ENCODE measurements around the gene METTL9.
"Not testable (repeated sequence)": the region's sequence is repeated elsewhere in the genome, so short reads cannot be mapped to it uniquely, and the experiment has no call there.

The METTL9 gene

DNA sequence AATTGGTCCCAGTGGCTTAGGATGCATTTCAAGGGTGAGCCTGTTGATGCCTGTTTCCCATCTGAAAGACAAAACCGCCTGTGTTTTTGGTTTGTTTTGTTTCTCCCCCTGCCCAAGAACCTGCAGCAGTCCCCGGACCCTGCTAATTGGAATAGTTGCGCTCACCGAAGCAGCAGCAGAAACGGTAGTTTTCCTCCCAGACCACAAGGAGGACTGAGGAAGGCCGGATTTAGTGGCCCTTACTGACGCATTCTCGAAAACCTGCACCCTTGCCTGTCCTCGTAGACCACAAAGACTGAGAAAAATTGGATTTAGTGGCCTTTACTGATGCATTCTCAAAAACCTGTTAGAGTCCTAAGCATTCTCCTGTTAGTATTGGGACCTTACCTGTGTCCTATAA, 36.3 kb downstream of the METTL9 start:
- DNase-seq (ENCODE audit: low read depth in 2 of 2): not testable (repeated sequence)

DNA sequence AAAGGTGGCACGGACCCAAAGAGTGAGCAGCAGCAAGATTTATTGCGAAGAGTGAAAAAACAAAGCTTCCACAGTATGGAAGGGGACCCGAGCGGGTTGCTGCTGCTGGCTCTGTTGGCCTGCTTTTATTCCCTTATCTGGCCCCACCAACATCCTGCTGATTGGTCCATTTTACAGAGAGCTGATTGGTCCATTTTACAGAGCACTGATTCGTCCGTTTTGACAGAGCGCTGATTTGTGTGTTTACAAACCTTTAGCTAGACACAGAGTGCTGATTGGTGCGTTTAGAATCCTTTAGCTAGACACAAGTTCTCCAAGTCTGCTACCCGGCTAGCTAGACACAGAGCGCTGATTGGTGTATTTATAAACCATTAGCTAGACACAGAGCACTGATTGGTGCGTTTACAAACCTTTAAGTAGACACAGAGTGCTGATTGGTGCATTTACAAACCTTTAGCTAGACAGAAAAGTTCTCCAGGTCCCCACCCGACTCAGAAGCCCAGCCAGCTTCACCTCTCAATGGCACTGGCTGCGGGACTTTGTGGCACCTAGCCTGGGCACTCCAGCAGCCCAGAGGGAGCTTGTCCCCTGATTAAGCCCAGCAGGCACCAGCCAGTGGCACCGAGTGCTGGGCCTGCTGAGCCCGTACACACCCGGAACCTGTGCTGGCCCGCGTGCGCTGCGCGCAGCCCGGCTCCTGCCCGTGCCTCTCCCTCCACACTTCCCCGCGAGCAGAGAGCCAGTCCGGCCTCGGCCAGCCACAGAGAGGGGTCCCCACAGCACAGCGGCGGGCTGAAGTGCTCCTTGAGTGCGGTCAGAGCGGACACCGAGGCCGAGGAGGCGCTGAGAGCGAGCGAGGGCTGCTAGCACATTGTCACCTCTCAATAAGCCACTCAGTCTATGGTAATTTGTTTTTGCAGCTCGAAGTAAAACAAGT, 37.9 kb downstream of the METTL9 start:
- no peak for DNase-seq (ENCODE audit: low read depth in 2 of 2)

- no peak for DNase-seq (ENCODE audit: low read depth in 2 of 2)
Measured at GRCh38 chr16:21638573-21638975, 39.2 kb downstream of the METTL9 start.

GRCh38 chr16:21639493-21639892, 40.1 kb downstream of the METTL9 start:
- no peak for DNase-seq (ENCODE audit: low read depth in 2 of 2)

- DNase-seq (ENCODE audit: low read depth in 2 of 2): no peak
Measured at GRCh38 chr16:21641916-21642315, 42.5 kb downstream of the METTL9 start.

DNA sequence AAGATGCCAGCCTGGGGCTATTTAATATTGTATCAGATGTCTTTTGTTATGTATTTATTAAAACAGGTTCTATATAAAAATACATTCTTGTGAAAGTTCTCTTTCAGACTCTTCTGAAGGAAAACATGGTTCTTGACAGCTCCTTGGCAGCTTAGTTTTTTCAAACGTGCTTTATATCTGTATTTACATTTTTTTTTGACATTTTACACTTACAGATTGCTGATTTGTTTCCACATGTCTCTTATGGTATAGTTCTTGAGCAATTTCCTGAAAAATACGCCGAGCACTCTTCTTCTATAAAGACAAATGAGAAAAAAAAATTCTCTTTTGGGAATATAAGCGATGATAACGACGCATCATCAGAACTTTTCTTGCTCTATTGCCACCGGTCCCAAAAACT, 43.5 kb downstream of the METTL9 start:
- DNase-seq (ENCODE audit: low read depth in 2 of 2): no peak

- DNase-seq (ENCODE audit: low read depth in 2 of 2): no peak
Measured at GRCh38 chr16:21643785-21644184, 44.4 kb downstream of the METTL9 start.

DNA sequence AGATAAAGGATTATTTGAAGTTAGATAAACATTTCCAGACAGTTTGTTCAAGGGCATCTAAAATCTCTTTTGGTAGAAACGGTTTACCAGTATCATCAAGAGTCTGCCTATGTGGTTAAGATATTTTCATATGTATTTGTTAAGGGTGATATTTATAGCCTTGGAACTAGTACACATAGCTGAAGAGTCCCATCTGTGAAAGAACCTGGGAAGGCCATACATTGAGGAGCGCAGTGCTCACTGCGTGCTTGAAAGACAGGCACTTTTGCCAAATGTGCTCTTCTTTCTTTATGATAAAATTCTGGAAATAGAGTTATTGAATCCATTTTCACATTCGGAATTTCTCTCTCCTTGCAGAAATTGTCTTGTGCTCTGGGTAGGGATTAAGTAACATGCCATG, 45.3 kb downstream of the METTL9 start:
- no peak for DNase-seq (ENCODE audit: low read depth in 2 of 2)

DNA sequence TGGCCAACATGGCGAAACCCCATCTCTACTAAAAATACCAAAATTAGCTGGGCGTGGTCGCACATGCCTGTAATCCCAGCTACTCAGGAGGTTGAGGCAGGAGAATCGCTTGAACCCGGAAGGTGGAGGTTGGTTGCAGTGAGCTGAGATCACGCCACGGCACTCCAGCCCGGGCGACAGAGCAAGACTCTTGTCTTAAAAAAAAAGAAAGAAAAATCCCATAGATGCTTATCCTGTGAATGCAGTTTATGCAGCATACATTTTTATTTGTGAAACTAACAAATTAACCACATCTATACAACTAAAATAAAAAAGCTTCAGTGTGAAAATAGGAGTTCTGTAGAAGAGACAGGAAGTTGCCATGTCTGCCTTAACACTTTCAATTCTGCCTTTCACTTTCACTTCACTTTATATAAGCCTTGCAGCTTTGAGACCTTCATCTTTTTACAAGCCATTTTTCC, 45.9 kb downstream of the METTL9 start:
- DNase-seq (ENCODE audit: low read depth in 2 of 2): no peak

DNA sequence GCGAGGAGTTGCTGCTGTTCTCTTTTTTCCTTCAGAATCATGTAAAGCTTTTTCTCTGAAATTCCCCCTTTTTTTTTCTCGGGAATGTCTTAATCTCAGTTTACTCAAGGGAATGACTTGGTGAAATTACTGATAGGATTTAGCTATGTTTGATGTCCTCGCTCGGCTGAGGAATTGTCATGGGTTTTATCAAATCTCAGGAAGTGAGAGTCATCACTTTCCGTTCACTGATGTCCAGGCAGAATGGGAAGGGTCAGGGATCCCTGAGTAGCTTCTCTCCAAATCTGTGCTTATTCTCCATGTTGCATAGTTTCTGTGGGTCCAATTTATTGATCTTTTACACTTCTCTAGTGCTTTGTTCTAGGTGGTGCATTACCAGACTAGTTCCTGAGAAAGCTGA, 46.7 kb downstream of the METTL9 start:
- no peak for DNase-seq (ENCODE audit: low read depth in 2 of 2)

DNA sequence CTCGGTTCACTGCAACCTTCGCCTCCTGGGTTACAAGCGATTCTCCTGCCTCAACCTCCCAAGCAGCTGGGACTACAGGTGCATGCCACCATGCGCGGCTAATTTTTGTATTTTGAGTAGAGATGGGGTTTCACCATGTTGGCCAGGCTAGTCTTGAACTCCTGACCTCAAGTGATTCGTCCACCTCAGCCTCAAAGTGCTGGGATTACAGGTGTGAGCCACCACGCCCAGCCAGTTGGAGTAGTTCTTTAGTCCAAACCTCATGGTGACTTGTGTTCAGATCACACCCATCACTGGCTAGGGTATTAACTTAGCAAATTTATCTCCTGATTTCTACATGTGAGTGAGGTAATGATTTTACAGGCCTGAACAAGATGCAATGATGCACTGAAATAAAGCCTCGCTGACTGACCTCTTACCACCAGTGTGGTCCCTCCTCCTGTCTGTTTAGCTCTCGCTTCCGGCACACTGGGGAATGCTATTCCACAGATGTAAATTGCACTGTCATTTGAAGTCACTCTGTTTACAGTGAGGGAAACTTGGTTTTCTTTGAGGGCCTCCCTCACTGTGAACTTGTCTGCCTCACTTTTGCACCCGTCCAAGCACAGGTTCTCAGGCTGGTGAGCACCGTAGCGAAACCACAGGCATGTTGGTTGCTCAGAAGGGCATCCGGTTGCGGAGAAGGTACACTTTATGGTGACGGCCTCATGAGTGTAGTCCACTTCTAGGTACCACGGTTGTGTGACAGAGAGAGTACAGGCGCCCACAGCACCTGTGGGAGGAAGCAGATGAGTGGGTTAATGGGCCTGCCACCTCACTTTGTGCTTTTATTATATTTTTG, 47.6 kb downstream of the METTL9 start:
- DNase-seq (ENCODE audit: low read depth in 2 of 2): peak; percentile 48 to 54

GRCh38 chr16:21647562-21648164, 48.3 kb downstream of the METTL9 start:
- no peak for DNase-seq (ENCODE audit: low read depth in 2 of 2)

DNA sequence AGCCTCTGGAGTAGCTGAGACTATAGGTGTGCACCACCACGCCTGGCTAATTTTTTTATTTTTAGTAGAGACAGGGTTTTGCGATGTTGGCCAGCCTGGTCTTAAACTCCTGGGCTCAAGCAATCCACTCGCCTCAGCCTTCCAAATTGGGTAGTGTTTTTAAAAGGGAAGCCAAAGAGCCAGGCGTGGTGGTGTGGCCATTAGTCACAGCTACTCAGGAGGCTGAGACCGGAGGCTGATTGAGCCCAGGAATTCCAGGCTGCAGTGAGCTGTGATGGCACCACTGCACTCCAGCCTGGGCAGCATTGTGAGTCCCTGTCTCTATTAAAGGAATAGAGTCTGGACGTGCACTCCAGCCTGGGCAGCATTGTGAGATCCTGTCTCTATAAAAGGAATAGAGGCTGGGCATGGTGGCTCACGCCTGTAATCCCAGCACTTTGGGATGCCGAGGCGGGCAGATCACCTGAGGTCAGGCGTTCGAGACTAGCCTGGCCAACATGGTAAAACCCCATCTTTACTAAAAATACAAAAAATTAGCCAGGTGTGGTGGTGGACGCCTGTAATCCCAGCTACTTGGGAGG, 50.5 kb downstream of the METTL9 start:
- DNase-seq (ENCODE audit: low read depth in 2 of 2): not testable (repeated sequence)

DNA sequence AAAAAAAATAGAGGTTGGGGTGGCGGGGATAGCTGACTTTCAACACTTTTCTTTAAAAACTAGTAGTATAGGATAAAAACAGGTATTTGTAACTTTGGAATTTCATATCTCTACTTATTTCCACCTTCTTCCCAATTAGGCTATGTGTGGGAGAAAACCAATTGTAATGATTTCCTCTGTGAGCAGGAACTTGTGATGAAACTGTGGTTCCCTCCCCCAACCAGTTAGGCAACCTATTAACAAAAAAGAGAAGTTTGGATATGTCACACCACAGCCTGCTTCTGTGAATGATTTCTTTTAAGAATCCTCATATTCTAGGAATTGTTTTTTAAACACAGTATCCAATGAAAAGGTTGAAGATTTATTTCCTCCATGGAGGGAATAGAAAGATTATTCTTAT, 51.1 kb downstream of the METTL9 start:
- no peak for DNase-seq (ENCODE audit: low read depth in 2 of 2)

DNA sequence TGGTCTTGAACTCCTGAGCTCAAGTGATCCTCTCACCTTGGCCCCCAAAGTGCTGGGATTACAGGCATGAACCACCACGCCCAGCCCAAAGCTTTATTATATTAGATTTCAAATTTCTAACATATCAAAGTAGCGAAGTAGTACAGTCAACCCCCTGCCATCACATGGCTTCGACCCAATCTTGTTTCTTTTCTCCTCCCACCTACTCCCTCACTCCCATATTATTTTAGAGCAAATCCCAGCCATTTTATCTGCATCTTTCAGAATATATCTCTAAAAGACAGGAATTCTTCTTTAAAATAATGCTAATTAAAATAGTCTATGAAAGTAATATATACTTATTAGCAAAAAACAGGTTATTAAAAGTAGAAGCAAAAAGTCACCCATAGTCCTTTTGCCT, 52.1 kb downstream of the METTL9 start:
- DNase-seq (ENCODE audit: low read depth in 2 of 2): no peak

DNA sequence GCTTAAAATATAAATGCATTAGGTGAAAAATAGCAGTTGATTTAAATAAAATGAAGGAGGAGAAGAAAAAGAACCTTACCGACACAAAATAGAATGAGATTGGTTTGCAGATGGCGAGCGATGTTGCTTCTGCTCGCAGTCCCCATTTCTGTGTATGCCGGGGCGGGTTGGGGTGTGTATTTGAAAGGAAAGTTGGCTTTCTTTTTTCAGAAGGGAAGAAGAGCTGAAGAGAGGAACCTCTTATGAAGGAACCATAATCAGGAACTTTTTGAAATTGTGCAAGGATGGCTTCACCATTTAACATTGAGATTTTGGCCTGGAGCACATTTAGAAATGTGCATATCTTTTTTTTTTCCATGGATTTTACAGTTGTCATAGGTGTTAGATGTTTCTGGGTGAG, 53.1 kb downstream of the METTL9 start, which contains the start of gene IGSF6:
Gene IGSF6 (minus strand): TSS at position 156 of the 400 bp plus-strand sequence. CDS start 10 bp downstream, at position 146.
- no peak for DNase-seq (ENCODE audit: low read depth in 2 of 2)

DNA sequence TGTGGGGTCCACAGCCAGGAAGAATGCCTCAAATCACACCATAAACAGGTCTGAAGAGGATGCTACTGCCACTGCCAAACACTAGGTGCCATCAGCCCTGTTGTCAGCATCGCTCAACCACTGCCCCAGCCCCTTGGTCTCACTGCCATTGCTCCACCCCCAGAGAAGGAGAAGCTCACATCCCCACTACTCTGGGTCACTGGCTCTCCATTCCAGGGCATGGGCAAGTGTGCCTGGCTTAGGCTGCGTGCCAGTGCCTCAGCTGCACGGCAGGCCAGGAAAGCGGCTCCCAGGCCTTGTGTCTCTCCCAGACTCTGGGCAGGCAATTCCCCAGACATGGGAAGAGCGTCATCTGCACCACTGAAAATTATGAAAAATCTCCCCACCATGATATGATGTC, 54.2 kb downstream of the METTL9 start:
- no peak for DNase-seq (ENCODE audit: low read depth in 2 of 2)

DNA sequence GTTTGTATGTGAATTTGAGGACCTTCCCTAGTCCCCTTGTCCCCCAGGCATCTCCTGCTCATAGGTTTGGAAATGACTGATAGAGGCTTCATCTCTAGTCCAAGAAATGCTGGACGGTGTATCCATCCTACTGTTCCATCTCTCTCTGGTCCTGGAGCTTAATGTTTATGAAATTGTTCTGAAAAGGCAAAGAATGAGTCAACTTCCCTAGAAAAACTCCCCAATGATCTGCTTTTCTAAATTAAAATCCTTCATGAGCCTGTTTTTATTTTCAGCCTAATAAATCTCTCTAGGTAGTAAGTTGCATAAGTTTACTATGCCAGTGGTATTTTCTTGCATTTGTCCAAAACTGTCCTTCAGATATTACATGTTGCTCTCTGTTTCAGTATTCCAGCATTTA, 55.1 kb downstream of the METTL9 start:
- no peak for DNase-seq (ENCODE audit: low read depth in 2 of 2)

- DNase-seq (ENCODE audit: low read depth in 2 of 2): no peak
Measured at GRCh38 chr16:21654881-21655280, 55.5 kb downstream of the METTL9 start.

GRCh38 chr16:21656795-21657768, 57.7 kb downstream of the METTL9 start:
- no peak for DNase-seq (ENCODE audit: low read depth in 2 of 2)

- DNase-seq (ENCODE audit: low read depth in 2 of 2): no peak
Measured at GRCh38 chr16:21659124-21659523, 59.7 kb downstream of the METTL9 start.

Measured in stimulated activated CD4-positive, alpha-beta T cell treated with anti-CD3 and anti-CD28 coated beads, Interleukin-12 subunit alpha, Interleukin-12 subunit beta, amount 100 ng/mL, for 24 hours (primary cell).